Kasumi-1 (cell line): ENCODE measurements around the gene PDE11A.

Experiments used
- DNase-seq, 2 experiments: peaks; one replicate each; lab custom pipeline; 2025; lab: John Stamatoyannopoulos, UW

PDE11A gene

DNA sequence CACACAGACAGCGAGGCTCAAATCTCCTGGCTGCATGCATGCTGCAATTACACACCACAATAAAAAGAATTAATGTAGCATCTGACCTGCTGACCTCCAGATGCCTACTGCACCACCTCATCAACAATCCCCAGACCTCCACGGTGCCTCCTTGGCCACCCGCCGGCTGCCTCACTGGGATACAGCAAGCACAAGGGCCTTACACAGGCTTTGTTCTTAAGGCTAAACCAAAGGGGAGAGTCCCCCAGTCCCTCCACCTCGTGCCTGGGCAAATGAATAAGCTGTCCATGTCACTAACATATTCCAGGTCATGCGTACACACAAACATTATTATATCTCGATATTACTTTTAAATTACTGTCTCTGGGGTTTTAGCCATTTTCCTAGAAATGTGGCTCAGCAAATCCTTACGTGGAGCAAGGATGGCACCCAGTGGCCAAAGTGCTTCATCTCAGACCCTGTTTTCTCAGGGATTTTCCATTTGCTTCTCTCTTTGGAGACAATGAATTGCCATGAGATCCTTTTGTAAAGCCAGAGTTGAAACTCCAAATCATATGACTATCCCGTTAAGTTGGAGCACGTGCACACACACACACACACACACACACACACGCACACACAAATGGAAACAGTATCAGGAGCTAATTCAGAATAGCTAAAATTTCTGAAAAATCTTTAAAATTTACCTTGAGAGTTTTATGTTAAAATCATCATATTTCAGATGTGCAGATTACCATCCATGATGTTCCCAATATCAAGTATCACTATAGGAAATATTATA lies 313.8 kb downstream of the PDE11A start:
- DNase-seq: peak; percentile 23 to 27

DNA sequence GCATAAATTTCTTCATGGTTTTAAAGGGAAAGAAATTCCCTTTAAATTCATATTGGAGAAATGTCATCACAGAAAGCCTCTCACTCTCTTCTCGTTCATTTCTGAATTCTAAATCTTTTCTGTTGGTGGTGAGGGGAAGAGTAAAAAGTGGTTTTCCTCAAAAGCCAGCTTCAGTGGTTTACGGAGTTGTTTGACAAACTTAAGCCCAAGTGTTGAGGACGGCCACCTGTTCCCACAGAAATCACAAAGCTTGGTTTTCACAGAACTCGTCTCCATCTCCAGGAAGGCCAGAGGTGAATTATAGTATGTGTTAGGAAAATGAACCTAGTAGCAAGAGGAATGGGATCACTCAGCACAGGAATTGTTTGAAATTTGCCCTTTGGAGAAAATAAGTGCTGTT lies 316.2 kb downstream of the PDE11A start:
- DNase-seq: no peak

DNA sequence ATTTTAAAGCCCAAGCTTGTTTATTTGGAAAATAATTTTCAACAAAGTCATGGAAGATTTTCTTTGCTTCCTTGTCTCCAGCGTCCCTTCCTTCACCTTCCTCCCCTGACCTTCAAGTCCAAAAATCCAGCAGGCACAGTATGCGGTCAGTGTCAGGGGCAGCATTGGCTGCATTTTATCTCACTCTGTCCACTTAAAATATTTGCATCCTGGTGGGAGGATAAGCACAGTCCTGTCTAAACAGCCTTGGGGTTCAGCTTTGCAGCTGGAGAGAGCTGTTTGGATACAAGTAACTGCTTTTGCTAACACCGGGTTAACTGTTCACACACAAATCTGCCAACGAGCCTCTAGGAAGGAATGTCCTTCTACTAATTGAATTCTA lies 318.1 kb downstream of the PDE11A start:
- DNase-seq: no peak

DNA sequence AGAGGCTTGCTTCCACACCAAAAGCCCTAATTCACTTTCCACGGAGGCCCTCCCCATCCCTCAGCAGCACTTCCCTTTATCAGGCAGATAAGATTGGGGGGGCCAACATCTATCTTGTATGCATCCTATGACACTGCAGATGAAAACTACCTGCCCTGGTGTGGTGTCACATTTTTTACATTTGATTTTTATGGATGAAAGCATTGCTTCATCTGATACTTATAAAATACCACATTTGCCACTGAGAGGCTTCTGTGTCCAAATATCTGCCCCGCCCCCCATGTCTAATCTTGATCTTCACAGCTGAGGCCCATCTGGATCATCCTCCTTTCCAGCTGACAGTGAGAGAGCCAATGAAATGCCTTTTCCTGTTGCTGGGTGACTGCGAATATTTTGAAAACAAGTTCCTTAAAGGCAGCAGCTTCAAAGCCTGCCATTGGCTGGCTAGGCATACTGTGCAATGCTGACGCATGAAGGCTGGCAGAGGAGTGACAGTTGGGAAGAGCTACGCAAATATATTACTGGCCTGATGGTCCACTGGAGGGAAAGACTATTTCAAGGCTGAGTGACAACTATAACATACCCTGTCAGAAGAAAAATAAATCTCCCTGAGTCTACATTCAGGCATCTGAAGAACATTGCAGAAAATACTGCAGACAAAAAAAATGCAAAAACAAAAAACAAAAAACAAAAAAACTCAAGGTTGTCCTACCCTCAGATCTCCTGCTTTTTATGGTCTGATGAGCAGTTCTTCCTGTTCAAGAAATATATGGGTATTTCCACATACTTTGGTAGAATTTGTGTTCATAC lies 318.7 kb downstream of the PDE11A start:
- DNase-seq: peak; percentile 16 to 19

DNA sequence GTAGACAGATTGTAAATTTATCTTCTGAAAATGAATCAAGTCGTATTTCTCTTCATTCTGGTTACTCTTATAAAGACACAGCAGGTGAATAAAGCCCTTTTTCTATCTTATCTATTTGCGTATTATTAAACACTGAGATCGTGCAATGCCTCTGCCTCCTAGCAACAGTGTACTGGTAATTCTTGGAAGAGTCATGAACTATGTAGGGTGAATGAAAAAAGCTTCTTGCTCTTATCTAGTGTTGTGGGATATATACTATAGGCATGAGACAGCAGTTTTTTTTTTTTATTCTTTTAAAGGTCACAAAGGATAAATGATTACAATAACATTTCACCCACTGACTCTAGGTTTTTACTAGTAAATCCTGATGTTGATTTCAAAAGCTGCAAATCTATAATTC lies 324.2 kb downstream of the PDE11A start:
- no peak for DNase-seq

DNA sequence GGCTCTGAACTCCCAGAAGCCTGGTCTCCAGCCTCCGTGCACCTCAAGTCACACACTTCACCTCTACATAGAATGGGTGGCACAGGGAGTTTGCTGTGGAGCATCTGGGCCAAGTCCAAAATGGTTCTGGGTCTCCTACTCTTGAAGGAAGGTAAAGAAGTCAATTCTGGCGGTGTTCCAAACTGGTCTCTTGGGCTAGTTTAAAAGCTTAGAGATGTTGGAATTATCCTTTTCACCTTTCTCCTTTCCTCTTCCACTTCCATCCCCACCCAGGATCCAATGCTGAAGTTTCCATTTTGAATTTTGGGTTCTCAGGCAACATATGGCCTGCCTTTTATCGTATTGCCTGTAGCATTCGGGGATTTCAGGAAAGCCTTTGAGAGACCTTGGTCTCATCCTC lies 325.2 kb downstream of the PDE11A start:
- DNase-seq: no peak

DNA sequence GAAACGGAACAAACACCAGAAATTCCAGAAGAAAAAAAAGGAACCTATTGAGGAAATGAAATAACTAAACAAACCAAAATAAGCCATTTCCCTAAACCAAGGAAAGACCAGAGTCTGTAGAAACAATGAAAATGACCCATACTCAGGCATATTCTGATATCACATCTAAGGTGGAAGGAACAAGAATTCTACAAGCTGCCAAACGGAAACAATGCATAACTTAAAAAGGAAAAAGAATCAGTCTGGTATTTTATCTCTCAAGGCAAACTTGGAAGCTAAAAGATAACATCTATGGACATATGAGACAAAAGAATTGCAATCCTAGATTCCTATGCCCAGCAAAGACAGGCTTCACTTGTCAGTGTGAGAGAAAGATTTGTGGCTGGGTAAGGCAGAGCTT lies 326.2 kb downstream of the PDE11A start:
- no peak for DNase-seq

DNA sequence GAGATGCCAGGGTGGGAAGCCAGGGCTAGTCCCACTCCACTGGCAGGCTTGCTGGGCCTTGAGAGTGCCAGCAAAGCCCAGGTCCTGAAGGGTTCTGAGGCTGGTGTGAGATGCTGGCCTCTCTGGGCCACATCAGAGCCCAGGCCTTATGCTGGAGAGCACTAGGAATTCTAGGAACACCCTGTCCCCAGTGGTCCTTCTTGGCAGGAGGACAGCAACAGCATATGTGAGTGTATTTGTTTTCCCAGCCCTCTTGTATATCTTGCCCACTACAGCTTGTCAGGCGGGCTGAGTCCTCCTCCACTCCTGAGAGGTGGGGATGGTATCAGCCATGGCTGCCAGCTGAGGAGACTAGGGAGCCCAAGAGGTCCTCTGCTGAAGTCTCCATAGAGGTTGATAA lies 327.0 kb downstream of the PDE11A start:
- no peak for DNase-seq

DNA sequence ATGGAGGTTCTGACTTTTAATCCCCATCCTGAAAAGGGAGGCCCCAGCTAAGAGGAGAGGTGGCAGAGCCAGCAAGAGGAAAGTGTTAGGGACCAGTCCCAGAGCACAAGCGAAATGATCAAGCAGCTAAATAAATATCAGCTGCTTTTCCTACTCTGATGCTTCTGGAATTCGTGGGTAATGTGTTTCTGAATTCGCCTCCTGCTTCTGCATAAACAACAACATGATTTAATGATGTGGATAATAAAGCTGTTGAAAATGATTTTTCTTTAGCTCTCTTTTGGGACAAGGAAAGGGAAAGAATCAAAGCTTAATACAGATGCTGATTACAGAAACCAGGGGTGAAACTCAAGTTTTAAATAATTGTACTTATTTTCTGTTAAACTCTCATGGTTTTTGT lies 329.7 kb downstream of the PDE11A start:
- no peak for DNase-seq

DNA sequence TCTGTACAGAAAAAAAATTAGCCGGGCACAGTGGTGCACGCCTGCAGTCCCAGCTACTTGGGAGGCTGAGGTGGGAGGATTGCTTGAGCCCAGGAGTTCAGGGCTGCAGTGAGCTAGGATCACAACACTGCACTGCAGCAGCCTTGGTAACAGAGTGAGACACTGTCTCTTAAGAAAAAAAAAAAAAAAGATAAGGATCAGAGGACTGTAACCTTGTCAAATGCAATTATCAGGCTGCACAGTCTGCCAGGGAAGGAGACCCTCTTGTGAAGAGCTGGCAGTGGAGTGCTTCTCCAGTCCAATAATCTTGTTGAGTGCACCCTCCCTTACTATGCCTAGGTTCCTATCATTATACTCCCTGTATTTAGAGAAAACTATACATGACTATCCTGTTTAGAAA lies 330.7 kb downstream of the PDE11A start:
- no peak for DNase-seq

DNA sequence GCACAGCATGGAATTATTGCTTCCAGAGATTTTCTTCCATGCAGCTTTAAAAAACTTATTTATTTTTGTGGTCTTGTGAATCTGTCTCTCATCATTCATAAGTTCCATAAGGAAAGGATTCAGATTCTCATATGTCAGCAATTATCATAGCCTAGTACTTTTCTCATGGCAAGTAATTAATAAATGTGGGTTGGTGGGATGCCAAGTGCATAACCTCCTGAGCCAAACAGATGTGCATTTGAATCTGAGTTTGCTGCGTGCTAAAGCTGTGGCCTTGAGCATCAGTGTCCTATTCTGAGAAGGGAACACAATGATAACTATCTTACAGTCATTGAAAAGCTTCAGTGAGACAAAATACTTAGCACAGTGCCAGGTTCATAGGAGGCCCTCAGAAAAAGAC lies 331.9 kb downstream of the PDE11A start:
- DNase-seq: no peak

DNA sequence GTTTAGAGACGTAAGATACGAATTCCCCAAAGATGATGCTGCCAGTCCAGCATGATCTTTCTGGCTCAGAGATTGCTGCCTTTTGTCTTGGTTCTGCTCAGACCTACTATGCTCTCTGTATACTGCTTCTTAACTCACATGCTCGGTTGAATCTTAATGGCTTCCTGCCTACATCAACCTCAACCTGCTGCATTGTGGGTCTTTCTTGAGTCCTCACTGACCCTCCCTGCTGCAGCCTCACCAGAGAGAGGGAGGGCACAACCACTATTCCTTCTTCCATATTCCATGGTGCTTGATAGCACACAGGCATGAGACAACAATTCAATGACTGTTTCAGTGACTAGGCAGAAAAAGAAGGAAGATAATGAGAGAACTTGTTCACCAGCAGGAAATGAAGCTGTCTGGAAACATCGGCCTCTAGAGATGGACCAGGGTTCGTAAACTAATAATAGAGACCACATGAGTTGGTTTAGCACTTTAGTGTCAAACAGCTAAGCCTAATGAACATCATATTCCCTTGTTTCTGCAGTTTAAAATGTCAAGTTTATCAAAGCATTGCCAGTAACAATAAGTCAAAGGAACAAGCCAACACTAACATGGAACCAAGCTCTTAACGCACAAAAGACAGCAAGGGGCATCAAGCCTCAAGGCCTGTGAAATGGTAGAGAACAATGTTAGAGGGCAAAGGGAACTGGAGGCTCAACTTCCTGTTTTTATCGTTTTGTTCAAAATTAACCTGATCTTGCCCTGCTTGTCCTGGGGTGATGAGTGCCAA lies 333.9 kb downstream of the PDE11A start:
- peak; percentile 32 to 50 for DNase-seq

DNA sequence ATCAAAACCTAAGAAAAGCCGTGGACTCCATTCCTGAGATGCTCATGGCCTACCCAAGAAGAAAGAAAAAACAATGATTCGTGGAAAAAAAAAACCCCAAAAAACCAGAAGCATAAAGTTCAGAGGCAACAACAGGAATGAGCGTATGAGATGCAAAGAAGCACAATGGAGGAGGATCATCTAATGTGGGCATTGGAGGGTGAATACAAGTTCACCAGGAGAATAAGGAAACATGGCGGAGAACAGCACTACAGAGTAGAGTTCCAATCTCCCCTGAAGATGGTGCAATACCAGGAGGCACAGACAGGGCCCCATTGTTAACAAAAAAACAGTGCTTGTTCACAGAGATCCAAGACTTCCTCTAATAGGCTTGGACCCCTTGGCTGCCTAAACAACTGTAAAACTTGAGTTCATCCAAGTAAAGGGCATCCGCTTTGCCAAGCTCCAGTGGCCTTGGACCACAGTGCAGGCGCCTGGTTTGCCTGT lies 337.2 kb downstream of the PDE11A start:
- no peak for DNase-seq

DNA sequence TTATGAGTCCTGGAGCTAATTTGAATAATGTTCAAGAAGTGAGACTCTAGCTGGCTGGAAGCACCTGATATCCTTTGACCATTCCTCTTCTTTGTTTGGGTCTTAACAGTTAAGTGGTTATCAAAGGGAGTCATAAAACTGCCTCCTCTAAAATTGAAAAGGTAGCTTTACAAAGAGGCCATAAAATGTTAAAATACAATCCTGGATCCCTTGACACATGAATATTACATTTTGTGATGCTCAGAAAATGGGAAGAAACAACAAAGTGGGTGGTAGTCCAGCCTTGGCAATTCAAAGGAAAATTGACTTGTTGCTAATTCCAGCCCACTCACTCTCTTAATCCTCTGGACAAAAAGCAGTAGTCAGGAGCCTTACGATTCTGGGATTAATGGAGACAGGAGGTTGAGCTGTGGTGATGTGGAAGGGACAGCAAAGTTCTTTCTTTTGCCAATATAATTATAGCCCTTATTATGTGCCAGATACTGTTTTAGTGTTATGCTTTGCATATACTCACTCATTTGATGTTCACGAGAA lies 339.2 kb downstream of the PDE11A start:
- DNase-seq: no peak

DNA sequence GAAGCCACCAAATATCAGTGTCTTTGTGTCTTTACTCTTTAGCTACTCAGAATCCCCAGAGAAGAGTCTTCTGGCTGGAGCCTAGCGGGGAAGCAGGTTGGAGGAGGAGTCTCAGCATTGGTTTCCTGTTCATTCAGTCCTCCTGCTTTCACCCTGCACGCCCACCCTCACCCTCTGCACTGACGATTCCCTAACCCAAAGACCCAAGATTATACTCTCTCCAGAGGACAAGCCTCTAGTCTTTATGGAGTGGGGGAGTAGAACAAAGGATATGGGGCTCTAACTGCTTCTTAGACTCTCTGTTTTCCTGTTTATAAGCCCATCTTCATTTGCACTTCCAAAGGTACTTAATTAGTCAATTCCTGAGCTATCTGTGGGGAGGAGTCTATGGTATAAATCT lies 341.2 kb downstream of the PDE11A start:
- peak in 1 of 2 experiments; percentile 27 for DNase-seq

DNA sequence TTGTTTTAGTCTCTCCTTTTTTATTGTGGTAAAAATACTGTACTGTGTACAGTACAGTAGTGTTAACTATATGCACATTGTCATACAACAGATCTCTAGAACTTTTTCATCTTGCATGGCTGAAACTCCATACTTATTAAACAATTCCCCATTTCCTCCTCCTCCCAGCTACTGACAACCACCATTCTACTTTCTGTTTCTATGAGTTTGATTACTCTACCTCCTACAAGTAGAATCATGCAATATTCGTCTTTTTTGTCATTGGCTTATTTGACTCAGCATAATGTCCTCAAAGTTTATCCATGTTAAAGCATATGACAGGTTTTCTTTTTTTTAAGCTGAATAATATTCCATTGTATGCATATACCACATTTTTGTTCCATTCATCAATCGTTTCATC lies 341.8 kb downstream of the PDE11A start:
- no peak for DNase-seq

DNA sequence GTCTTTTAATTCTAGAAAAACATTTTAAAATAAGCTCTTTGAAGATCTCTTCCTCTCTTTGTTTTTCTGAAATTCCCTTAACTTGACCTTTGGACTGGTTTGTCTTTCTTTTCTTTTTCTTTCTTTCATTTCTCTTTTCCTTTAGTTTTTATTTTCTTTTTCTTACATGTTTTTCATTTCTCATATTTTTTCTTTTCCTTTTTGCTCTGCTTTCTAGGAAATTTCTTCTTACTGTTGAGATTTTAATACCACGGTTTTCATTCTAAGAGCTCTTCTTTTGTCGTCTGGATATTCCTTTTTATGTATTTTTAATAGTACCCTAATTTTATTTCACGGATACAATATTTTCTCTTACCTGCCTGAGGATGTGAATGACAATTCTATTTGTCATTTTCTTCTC lies 342.2 kb downstream of the PDE11A start:
- no peak for DNase-seq

DNA sequence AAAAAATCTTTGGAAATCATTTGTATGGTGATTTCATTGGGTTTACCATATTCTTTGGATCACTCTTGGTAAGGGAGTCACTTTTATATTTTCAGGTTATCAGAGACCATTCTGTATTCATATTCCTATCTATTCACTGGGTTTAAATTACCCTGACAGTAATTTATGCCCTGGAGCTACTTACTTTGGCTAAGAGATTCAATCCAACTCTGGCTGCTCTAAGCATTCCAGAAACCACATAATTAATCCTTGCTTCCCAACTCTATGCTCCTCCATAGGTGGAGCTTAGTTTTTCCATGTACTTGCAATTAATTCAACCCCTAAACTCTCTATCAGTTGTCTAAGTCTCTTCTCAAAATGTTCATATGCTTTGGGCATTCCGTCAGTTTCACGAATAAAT lies 343.7 kb downstream of the PDE11A start:
- DNase-seq: no peak

DNA sequence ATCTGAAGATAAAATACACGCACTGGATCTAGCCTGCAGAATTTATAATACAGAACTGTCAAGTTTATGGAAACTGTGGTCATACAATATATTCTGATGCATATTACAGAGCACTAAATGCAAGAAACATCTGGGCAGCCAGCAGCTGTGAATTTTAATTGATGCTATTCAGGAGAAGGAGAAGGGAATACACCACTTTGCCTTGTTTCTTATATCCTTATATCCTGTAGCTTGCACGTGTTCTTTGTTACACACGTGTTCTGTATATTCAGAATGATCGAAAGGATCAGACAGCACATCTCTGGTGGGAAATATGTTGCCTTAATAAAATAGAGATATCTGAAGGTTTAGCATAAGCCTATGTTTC lies 344.2 kb downstream of the PDE11A start:
- DNase-seq: no peak

DNA sequence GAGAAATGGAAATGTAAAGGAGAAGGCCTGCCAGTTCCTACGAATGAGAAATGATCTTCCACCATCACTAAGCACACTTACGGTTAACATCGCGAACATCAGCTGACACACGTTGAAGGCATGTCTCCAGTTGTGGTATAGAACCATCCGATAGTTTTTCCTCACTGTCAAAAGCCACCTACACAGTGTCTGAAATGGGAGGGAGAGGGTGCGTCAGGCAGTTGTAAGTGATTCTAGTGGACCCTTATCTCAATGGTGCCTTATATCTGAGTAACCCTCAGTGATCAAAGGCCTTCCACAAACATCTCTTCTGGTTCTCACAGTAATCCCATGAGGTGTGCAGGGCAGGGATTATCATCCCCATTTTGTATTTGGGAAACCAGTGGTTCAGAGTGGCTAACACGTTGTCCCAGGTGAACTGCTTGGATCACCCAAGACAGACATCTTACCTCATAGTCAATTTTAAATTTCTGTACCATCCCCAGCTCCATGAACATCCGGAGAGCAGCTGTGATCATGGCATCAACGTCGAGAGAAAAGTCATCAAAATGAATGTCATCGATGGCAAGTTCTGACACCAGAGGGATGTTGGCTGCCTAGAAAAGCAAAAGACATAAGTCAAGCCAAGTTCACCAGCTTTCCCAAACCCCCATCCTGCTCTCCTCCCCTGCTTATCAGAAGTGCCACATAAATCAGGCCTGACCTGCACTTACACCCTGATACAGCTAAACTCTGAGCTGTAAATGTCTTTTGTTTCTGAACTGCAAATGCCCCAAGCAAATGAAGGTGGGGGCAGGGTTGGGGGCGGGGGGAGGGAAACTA lies 344.8 kb downstream of the PDE11A start:
- no peak for DNase-seq

DNA sequence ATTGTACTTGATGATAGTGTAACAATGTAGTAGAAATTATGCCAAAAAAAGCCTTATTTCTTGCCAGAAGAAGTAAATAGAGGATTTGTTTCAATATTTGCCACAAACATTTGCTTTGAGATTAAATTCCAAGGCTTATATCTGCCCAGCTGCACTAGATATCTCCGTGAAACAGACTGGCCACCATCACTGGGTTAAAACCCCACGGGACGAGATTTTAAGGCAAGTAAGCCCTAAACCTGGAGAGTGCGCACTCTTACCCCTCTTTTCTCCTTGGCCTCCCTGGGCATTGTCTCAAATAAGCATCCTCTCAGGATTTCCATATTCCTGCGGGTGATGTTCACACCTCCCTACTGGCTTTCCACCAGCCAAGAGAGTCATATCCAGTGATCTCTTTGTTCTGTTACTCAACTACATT lies 345.6 kb downstream of the PDE11A start:
- DNase-seq: no peak
